GM12891 (cell line): Measurements from ENCODE around the gene ST6GALNAC6.

Source experiments
- POLR2A ChIP-seq: IDR thresholded peaks from 2 replicates; pipeline ENCODE4 v1.6.1; 2011; ENCODE audit warnings: low read depth, low read length, control low read depth
- POLR2AphosphoS5 ChIP-seq: IDR thresholded peaks from 2 replicates; pipeline ENCODE4 v1.6.1; 2011; ENCODE audit warnings: low read depth, low read length, control low read depth
- POU2F2 ChIP-seq: IDR thresholded peaks from 2 replicates; pipeline ENCODE4 v1.6.1; 2011; ENCODE audit warnings: low read depth, mild to moderate bottlenecking, control low read depth, low read length, moderate library complexity
- SPI1 ChIP-seq: IDR thresholded peaks from 2 replicates; pipeline ENCODE4 v1.6.1; 2011; ENCODE audit warnings: low read depth, low read length, control low read depth
- TAF1 ChIP-seq: IDR thresholded peaks from 2 replicates; pipeline ENCODE4 v1.6.1; 2011; ENCODE audit warnings: low read depth, low read length, control low read depth

DNA sequence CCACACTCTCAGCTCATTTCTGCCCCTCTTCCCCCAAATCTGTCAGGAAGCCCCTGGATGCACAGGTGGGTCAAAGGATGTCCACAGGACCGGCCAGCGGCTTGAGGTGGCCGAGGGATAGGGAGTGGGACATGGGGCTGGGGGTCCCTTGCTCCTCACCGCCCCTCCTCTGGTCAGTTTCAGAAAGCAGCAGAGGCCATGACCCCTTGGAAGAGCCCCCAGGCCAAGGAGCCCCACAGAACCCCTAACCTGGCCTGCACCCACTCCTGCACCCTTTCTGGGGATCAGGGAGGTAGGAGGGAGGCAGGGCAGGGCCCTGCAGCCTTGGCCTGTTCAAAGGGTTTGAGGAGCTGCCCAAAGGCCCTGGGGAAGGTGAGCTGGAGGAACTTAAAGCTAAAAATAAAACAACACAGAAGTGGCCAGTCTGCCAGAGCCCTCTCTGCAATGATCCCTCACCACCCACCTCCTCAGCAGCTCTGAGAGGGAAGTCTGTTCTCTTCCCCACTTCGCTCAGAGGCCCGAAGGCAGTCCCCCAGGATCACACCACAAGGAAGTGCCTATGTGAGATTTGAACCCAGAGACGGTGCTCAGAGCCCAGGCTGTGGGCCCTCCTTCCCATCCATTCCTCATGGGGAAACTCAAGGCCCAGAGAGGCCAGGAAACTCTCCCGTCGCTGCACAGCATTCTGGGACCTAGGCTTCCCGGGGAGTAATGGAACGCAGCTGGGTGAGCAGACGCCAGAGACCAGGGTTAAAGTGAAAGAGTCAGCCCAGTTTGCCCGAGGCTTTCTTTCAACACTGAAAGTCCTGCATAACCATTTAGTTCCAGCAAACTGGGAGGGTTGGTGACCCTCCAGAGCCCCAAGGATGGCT is 45.9 kb downstream of the ST6GALNAC6 start:
- TF ChIP-seq POLR2A = no peak
- no peak for TF ChIP-seq SPI1
- no peak for TF ChIP-seq TAF1
- TF ChIP-seq POLR2AphosphoS5 = no peak
- no peak for TF ChIP-seq POU2F2
